Large intestine (tissue), 3 donors: Measurements from ENCODE around the gene EIF4A3. TPM values are rescaled to one million over a fixed set of nuclear protein-coding genes. Genes with fewer than 3 reads are reported as not detected.

Source experiments
- DNase-seq, 2 donors: peaks; one replicate each; pipeline versions ENCODE4 v3.0.0 to v3.0.0-alpha.2; 2013
- H3K27ac ChIP-seq: one replicate; pipeline ENCODE4 v1.5.1; 2013; ENCODE audit warnings: low read length
- H3K27me3 ChIP-seq: 2 replicates; pipeline ENCODE4 v1.6.1; 2013; ENCODE audit warnings: low read length; ENCODE audit not compliant: control insufficient read depth, insufficient read depth
- H3K36me3 ChIP-seq: 2 replicates; pipeline ENCODE4 v1.6.1; 2013; ENCODE audit warnings: low read length; ENCODE audit not compliant: control insufficient read depth, insufficient read depth
- H3K4me1 ChIP-seq: one replicate; pipeline ENCODE4 v1.6.1; 2013; ENCODE audit warnings: low read length; ENCODE audit not compliant: control insufficient read depth, insufficient read depth
- H3K4me3 ChIP-seq: one replicate; pipeline ENCODE4 v1.5.1; 2013; ENCODE audit warnings: low read length
- H3K9me3 ChIP-seq: one replicate; pipeline ENCODE4 v1.6.1; 2013; ENCODE audit warnings: mild to moderate bottlenecking, low read depth, low read length, moderate library complexity; ENCODE audit not compliant: control insufficient read depth
- WGBS: methylation state at CpG from one replicate; pipeline ENCODE4 v1.1.5; 2013; ENCODE audit warnings: low lambda C conversion rate; ENCODE audit not compliant: insufficient coverage; 5-methylcytosine and 5-hydroxymethylcytosine counted together
- polyA plus RNA-seq: library from polyadenylated mRNA; unstranded; fragments of 120-200 nt; gene quantifications from one replicate; pipeline ENCODE4 v1.2.1, GENCODE V29; 2013

EIF4A3 gene
- polyA plus RNA-seq, 1 donor = 95.0 TPM

DNA sequence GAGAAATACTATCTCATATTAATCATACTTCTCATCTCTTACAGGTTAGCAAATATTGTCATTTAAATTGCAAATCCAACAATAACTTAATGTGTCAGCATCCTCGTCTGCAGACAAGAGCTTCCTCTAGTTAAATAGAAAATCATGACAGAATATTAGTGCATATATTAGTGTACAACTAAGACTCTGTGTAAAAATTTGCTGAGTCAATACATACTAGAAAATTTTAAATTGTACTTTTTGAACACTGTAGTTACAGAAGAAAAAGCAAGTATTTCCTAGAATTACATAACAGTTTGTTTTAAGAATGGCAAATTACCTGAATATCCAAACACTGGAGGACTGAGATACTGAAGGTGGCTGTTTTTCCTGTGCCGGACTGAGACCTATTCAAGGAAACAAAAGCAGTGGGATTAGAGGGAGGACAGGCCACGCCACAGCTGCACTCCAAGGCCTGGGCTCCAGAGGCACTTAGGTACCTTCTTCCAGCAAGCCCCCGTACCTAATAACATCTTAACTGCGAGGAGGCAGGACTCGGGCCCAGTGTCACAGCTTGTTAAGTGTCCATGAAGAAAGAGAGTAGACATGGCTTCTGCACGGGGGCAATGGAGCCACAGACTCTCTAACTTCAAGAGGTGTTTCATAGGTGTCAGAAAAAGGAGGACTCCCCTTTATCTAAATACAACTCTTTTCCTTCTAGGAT is 5.3 kb downstream of the EIF4A3 start:
- no peaks in the 10 kb centered on the region for H3K27me3 ChIP-seq
- H3K4me3 ChIP-seq = no peak overlapping the region
- WGBS = 92% methylated on average over 2 of the region's 7 CpGs
- peaks cover 72% of the 10 kb centered on the region for H3K36me3 ChIP-seq
- no peaks in the 10 kb centered on the region for H3K9me3 ChIP-seq
- no peak overlapping the region for H3K27ac ChIP-seq
- no peak for DNase-seq
- H3K4me1 ChIP-seq = no peaks in the 10 kb centered on the region

DNA sequence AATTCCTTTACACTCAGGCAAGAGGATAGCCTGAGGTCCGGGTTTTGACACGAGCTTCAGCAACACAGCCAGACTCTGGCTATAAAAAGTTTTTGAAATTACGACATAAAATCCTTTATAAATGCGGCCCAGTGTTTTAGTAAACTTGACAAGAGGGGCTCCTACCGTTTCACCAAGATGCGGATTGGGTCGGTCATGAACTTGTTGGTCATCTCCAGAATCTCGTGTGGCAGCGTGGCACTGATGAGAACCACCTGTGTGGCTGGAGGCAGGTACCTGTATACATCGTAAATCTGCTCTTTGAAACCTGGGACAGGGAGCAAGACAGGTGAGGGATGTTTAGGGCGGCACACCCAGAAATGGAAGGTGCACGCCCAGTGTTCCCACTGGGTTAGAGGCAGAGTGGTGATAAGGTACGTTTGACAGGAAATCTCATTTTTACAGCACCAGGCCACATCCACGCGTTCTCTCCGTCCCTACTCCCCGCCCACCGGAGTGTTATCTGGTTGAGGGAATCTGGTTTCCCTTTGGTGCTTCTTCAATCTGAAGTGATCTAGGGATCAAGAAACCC is 8.0 kb downstream of the EIF4A3 start:
- peaks cover 93% of the 10 kb centered on the region for H3K36me3 ChIP-seq
- H3K27me3 ChIP-seq = no peaks in the 10 kb centered on the region
- no peaks in the 10 kb centered on the region for H3K4me1 ChIP-seq
- H3K9me3 ChIP-seq = no peaks in the 10 kb centered on the region
- 100% methylated on average over 2 of the region's 18 CpGs for WGBS
- H3K27ac ChIP-seq = no peak overlapping the region
- DNase-seq = no peak
- H3K4me3 ChIP-seq = no peak overlapping the region

DNA sequence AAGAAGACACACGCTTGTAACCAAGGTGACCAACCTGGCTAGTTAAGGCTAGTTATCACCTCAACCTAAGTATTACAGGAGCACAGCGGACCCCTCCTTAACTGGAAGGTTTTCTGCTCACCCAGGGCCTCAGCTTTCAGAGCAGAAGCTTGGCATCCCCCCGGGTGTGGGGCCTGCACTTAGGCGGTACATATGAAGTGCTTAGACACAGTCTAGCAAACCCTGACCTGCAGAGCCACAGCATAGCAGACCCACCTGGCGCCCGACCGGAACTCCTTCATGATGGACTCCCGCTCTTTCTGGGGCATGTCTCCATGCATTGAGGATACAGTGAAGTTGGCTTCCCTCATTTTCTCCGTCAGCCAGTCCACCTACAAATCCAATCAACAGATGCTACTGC is 9.8 kb downstream of the EIF4A3 start:
- WGBS = 100% methylated on average over 1 of the region's 9 CpGs
- DNase-seq = no peak
- H3K4me3 ChIP-seq = no peak overlapping the region
- no peaks in the 10 kb centered on the region for H3K27me3 ChIP-seq
- no peaks in the 10 kb centered on the region for H3K4me1 ChIP-seq
- H3K27ac ChIP-seq = no peak overlapping the region
- peaks cover 83% of the 10 kb centered on the region for H3K36me3 ChIP-seq
- H3K9me3 ChIP-seq = no peaks in the 10 kb centered on the region

DNA sequence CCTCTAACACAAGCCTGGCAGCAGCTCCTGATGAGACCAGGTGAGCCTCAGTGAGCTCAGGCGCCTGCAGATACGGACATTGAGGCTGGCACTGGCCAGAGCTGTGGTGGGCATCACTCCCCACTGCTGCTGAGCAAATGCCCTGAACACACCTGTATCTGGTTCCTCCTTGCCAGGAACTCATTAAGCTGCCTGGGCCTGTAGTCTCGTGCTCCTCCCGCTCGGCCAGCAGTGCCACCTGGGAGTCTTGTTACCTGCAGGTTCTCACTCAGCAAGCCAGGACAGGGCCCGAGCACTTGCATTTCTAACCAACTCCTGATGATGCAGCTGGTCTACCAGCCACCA is 13.3 kb downstream of the EIF4A3 start:
- no peak for DNase-seq
- peaks cover 51% of the 10 kb centered on the region for H3K36me3 ChIP-seq
- no peak overlapping the region for H3K4me3 ChIP-seq
- no peak overlapping the region for H3K27ac ChIP-seq
- WGBS = no CpG with 5 or more reads among the region's 6 CpGs
- H3K27me3 ChIP-seq = no peaks in the 10 kb centered on the region
- no peaks in the 10 kb centered on the region for H3K4me1 ChIP-seq
- H3K9me3 ChIP-seq = no peaks in the 10 kb centered on the region

DNA sequence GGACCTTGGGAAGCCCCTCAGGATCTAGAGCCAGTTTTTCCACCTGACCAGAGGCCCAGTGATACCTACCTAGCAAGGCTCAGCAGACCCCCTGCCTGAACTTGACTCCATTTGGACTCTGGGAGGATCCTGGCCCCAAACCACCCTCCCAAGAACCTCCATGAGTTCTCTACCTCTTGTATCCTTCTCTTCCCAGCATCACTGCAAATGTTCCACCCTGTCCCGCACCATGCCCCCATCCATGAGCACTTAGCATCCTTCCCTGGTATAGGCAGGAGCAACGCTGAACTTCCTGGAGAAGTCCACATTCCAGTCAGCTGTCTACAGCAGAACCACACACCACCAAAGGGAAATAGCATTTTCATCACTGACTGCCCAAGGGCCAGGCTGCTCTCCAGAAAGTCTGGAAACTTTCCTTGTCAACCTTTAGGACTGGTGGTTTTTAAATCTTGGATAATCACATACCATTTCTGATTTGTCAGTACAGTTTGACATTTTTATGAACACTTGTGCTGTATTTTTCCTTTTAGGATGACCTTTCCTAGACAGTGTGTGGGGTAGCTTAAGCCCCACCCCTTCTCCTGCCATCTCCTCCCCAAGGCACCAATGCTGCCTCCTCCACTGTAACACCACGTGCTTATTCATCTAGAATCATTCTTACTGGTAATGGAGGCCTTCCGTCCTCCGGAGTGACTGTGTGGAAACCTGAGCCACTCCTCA is 13.9 kb downstream of the EIF4A3 start:
- Histone ChIP-seq H3K4me1 (no peaks in the 10 kb centered on the region), H3K27me3 (no peaks in the 10 kb centered on the region), H3K9me3 (no peaks in the 10 kb centered on the region), H3K36me3 (peaks cover 46% of the 10 kb centered on the region), H3K4me3 (no peak overlapping the region), H3K27ac (no peak overlapping the region)
- WGBS = 100% methylated on average over 1 of the region's 5 CpGs
- no peak for DNase-seq

DNA sequence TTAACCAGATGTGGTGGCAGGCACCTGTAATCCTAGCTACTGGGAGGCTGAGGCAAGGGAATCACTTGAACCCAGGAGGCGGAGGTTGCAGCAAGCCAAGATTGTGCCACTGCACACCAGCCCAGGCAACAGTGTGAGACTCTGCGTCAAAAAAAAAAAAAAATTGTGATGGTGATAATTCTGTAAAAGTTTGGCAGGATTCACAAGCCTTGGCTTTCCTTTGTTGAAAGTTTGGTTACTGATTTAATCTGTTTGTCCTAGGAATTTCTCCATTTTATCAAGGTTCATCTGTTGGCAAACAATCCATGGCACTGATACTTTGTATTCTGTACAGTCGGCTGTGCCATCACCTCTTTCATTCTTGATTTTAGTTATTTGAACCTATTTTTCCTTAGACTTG is 15.9 kb downstream of the EIF4A3 start:
- DNase-seq = no peak
- H3K9me3 ChIP-seq = no peaks in the 10 kb centered on the region
- no peak overlapping the region for H3K27ac ChIP-seq
- H3K36me3 ChIP-seq = peaks cover 25% of the 10 kb centered on the region
- H3K4me3 ChIP-seq = no peak overlapping the region
- H3K4me1 ChIP-seq = no peaks in the 10 kb centered on the region
- 25% methylated on average over 1 of the region's 3 CpGs for WGBS
- H3K27me3 ChIP-seq = peaks cover under 1% of the 10 kb centered on the region

DNA sequence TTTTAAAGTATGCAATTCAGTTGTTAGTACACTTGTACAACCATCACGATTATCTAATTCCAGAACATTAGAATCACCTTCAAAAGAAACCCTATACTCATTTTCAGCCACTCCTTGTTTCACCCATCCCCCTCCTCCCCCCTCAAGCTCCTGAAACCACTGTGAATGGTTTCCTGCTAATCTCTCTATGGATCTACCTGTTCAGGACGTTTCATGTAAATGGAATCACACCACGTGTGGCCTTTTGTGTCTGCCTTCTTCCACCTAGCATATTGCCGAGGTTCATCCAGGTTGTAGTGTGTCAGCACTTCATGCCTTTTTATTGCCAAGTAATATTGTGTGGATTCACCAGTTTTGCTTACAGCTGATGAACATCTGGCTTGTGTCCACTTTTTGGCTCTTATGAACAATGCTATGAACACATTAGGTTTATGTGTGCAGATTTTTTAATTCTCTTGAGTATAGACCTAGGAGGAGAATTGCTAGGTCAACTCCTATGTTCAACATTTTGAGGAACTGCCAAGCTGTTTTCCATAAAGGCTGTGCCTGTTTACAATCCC is 17.8 kb downstream of the EIF4A3 start:
- Histone ChIP-seq H3K4me1 (no peaks in the 10 kb centered on the region), H3K27ac (no peak overlapping the region), H3K36me3 (peaks cover 10% of the 10 kb centered on the region), H3K4me3 (no peak overlapping the region), H3K9me3 (no peaks in the 10 kb centered on the region), H3K27me3 (peaks cover 4% of the 10 kb centered on the region)
- 80% methylated on average over 1 of the region's 4 CpGs for WGBS
- no peak for DNase-seq

DNA sequence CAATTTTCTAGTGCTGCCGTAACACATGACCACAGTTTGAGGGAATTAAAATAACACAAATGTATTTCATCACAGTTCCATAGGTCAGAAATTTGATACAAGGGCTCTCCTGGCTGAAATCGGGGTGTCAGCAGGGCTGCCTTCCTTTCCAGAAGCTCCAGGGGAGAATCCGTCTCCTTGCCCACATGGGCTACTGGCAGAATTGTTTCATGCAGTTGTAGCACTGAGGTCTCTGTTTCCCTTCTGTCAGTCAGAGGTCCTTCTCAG is 20.5 kb downstream of the EIF4A3 start:
- WGBS = no CpG with 5 or more reads among the region's 3 CpGs

DNA sequence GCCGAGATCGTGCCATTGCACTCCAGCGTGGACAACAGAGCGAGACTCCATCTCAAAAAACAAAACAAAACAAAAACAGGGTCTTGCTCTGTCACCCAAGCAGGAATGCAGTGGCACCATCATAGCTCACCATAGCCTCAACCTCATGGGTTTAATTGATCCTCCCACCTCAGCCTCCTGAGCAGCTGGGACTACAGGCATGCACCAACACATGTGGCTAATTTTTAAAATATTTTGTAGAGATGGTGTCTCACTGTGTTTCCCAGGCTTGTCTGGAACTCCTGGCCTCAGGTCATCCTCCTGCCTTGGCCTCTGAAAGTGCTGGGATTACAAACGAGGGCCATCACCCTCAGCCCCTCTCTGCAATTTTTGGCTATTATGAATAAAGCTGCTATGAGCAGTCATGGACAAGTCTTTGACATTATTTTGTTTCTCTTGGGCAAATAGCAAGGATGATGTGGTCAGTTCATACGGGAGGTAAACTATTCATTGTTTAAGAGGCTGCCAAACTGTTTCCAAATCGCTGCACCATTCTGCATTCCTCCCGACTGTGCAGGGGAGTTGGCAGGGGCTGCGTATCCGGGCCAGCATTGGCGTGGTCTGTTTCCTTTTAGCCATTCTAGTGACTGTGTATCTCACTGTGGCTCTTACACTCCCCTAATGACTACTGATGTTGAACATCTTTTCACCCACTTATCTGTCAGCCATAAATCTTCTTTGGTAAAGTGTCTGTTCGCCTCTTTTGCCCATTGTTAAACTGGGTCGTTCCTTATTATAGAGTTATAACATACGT is 21.1 kb downstream of the EIF4A3 start:
- no peak for DNase-seq
- no peak overlapping the region for H3K27ac ChIP-seq
- no peak overlapping the region for H3K4me3 ChIP-seq
- no peaks in the 10 kb centered on the region for H3K4me1 ChIP-seq
- H3K27me3 ChIP-seq = peaks cover 4% of the 10 kb centered on the region
- WGBS = 20% methylated on average over 2 of the region's 14 CpGs
- H3K36me3 ChIP-seq = no peaks in the 10 kb centered on the region
- H3K9me3 ChIP-seq = no peaks in the 10 kb centered on the region

More for the DNA sequence above, 20.5 kb downstream of the EIF4A3 start:
- no peak for DNase-seq
- Histone ChIP-seq H3K4me1 (no peaks in the 10 kb centered on the region), H3K27ac (no peak overlapping the region), H3K36me3 (no peaks in the 10 kb centered on the region), H3K27me3 (peaks cover 4% of the 10 kb centered on the region), H3K4me3 (no peak overlapping the region), H3K9me3 (no peaks in the 10 kb centered on the region)

DNA sequence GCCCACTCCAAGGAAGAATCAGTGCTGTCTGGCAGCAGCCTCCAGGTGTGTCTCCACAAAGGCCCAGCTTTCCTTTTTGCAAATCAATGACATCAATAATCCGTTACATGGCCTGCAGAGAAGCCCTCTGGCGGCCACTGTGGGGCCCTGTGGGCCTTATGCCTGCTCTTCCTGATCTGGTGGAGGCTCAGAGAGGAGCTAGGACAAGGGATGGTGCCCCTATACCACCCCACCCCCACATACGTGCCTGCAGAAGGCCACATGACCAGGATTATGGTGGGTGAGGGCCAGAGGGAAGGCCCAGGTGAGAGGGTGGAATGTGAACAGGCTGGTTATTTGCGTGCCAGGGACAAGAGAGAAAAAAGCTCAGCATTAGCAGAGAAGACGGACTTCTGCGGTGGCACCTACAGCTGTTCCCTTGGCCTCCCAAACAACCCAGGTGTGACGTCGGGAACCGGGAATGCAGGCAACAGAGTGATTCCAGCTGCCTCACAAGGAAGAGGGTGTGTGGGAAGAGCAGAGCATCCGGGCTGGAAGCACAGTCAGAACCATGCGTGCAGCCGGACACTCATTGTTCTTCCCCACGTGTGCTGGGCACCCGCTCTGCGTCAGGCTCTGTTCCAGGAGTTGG is 22.5 kb downstream of the EIF4A3 start:
- no peaks in the 10 kb centered on the region for H3K9me3 ChIP-seq
- H3K4me3 ChIP-seq = no peak overlapping the region
- WGBS = no CpG with 5 or more reads among the region's 15 CpGs
- H3K4me1 ChIP-seq = no peaks in the 10 kb centered on the region
- no peak overlapping the region for H3K27ac ChIP-seq
- H3K36me3 ChIP-seq = no peaks in the 10 kb centered on the region
- H3K27me3 ChIP-seq = peaks cover 4% of the 10 kb centered on the region
- peak in 1 of 2 donors; percentile 60 for DNase-seq
